Measurements from ENCODE around the gene PPP1R1C.
"Not testable (repeated sequence)": the region's sequence is repeated elsewhere in the genome, so short reads cannot be mapped to it uniquely, and the experiment has no call there.

DNA sequence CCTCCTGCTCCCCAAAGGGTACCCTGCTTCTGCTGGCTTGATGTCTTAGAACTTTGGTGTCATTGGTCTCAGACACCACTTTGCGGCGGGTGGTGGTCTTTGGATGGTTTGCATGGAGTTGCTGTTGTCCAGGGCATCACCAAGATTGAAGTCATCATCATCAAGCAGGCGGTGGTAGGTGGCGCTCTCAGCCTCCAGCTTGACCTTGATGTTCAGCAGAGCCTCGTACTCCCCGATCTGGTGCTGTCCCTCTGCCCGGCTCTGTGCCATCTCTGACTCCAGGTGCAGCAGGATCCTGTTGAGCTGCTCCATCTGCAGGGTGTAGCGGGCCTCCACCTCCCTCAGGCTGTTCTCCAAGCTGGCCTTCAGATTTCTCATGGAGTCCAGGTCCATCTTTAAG, 24.5 kb upstream of the PPP1R1C start:
- TF ChIP-seq, protein P1, sequence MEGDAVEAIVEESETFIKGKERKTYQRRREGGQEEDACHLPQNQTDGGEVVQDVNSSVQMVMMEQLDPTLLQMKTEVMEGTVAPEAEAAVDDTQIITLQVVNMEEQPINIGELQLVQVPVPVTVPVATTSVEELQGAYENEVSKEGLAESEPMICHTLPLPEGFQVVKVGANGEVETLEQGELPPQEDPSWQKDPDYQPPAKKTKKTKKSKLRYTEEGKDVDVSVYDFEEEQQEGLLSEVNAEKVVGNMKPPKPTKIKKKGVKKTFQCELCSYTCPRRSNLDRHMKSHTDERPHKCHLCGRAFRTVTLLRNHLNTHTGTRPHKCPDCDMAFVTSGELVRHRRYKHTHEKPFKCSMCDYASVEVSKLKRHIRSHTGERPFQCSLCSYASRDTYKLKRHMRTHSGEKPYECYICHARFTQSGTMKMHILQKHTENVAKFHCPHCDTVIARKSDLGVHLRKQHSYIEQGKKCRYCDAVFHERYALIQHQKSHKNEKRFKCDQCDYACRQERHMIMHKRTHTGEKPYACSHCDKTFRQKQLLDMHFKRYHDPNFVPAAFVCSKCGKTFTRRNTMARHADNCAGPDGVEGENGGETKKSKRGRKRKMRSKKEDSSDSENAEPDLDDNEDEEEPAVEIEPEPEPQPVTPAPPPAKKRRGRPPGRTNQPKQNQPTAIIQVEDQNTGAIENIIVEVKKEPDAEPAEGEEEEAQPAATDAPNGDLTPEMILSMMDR (IDR thresholded peaks at IDR 0.05): not testable (repeated sequence)
- TF ChIP-seq ZFX (IDR thresholded peaks at IDR 0.05; ENCODE audit: borderline replicate concordance): not testable (repeated sequence)
